Keratinocyte (primary cell): ENCODE data around the gene ZEB1. TPM values are rescaled to one million over a fixed set of nuclear protein-coding genes. Genes with fewer than 3 reads are reported as not detected.
A peak's percentile ranks its signal among the peaks of the same experiment; 100 is the strongest.

Experiments used
- DNase-seq: peaks from one replicate; pipeline ENCODE4 v3.0.0-alpha.2; 2011; ENCODE audit warnings: low read depth, missing footprints, low spot score
- FAIRE-seq: peaks from 2 replicates; lab custom pipeline; 2011; peaks lifted over from hg19 to GRCh38; lab: Jason Lieb, UNC
- H2AFZ ChIP-seq: 2 replicates; pipeline ENCODE4 v1.6.0; 2012; ENCODE audit warnings: low read length, control low read depth, inconsistent platforms; ENCODE audit not compliant: control insufficient read depth
- H3K27ac ChIP-seq: 2 replicates; pipeline ENCODE4 v1.5.1; 2011; ENCODE audit warnings: low read length; ENCODE audit not compliant: control insufficient read depth, insufficient read depth
- H3K27me3 ChIP-seq: 3 replicates; pipeline ENCODE4 v1.6.0; 2011; ENCODE audit warnings: low read length; ENCODE audit not compliant: control insufficient read depth, insufficient read depth; ENCODE audit errors: extremely low read depth
- H3K36me3 ChIP-seq, 2 experiments: 2 replicates in 1 of 2; 3 replicates in 1 of 2; pipeline ENCODE4 v1.5.1; 2011; ENCODE audit warnings: low read length in 2 of 2, mild to moderate bottlenecking in 1 of 2; ENCODE audit not compliant: control insufficient read depth in 2 of 2, insufficient read depth in 2 of 2; ENCODE audit errors: extremely low read depth in 1 of 2
- H3K4me1 ChIP-seq: 3 replicates; pipeline ENCODE4 v1.5.1; 2011; ENCODE audit warnings: low read length; ENCODE audit not compliant: control insufficient read depth, insufficient read depth; ENCODE audit errors: extremely low read depth
- H3K4me2 ChIP-seq: 3 replicates; pipeline ENCODE4 v1.6.0; 2011; ENCODE audit warnings: low read depth, low read length; ENCODE audit not compliant: control insufficient read depth, insufficient read depth; ENCODE audit errors: extremely low read depth
- H3K4me3 ChIP-seq, 3 experiments: fragments of 200-600 bp in 1 of 3; sonication (generic) in 1 of 3; 2 replicates in 2 of 3; 3 replicates in 1 of 3; pipeline ENCODE4 v1.5.1; 2011 to 2016; ENCODE audit warnings: low read length in 3 of 3, mild to moderate bottlenecking in 3 of 3, control low read depth in 2 of 3, inconsistent platforms in 1 of 3, low read depth in 1 of 3, mixed read lengths in 1 of 3, mixed run types in 1 of 3, moderate library complexity in 1 of 3; ENCODE audit not compliant: control insufficient read depth in 2 of 3, insufficient read depth in 2 of 3; ENCODE audit errors: extremely low read depth in 1 of 3
- H3K79me2 ChIP-seq: 2 replicates; pipeline ENCODE4 v1.6.0; 2012; ENCODE audit warnings: low read length; ENCODE audit not compliant: control insufficient read depth, insufficient read depth
- H3K9ac ChIP-seq: 3 replicates; pipeline ENCODE4 v1.6.0; 2011; ENCODE audit warnings: low read length; ENCODE audit not compliant: control insufficient read depth, insufficient read depth; ENCODE audit errors: extremely low read depth
- H3K9me1 ChIP-seq: 3 replicates; pipeline ENCODE4 v1.6.0; 2011; ENCODE audit warnings: low read length; ENCODE audit not compliant: control insufficient read depth, insufficient read depth; ENCODE audit errors: extremely low read depth
- H3K9me3 ChIP-seq: 2 replicates; pipeline ENCODE4 v1.5.1; 2012; ENCODE audit warnings: low read depth, low read length; ENCODE audit not compliant: control insufficient read depth
- H4K20me1 ChIP-seq: 3 replicates; pipeline ENCODE4 v1.6.0; 2011; ENCODE audit warnings: low read length; ENCODE audit not compliant: control insufficient read depth, insufficient read depth; ENCODE audit errors: extremely low read depth
- CTCF ChIP-seq, 3 experiments: IDR thresholded peaks in 1 of 3; conservative IDR thresholded peaks in 1 of 3; optimal IDR thresholded peaks in 1 of 3; 2 replicates in 2 of 3; 3 replicates in 1 of 3; pipeline versions ENCODE3 to v1.5.1; 2011; ENCODE audit warnings: low read length in 3 of 3, mild to moderate bottlenecking in 3 of 3, moderate library complexity in 2 of 3, control low read depth in 1 of 3, inconsistent platforms in 1 of 3; ENCODE audit not compliant: insufficient read depth in 2 of 3; ENCODE audit errors: extremely low read depth in 1 of 3
- EZH2 ChIP-seq: IDR thresholded peaks from one replicate; pipeline ENCODE4 v1.6.1; 2012; ENCODE audit warnings: inconsistent platforms, mild to moderate bottlenecking, low read length, moderate library complexity
- dilution Hi-C: fragments of 300-500 bp; cut with MboI; formaldehyde crosslinking; loops from one replicate; pipeline ENCODE4 v1.7.0; 2020; ENCODE audit warnings: low sequenced_read_pairs; ENCODE audit not compliant: extremely low pct_ligation_motif_present
- polyA plus RNA-seq, 5 experiments: library from polyadenylated mRNA; depleted of rRNA in 3 of 5; stranded (reverse) in 3 of 5; stranded (forward) in 1 of 5; unstranded in 1 of 5; fragments of >200 nt; gene quantifications; 1 replicate in 1 of 5; 2 replicates in 3 of 5; 3 replicates in 1 of 5; pipeline versions ENCODE4 v1.2.1 to v1.2.3, GENCODE V29; 2011 to 2012; ENCODE audit warnings: missing spikeins in 2 of 5, low read depth in 1 of 5, low replicate concordance in 1 of 5

The ZEB1 gene
- polyA plus RNA-seq, 1 donor (not counting 4 experiments of a cell fraction or from before 2014, with no cell fraction given) = 0.96 TPM

- Histone ChIP-seq H2AFZ (peak overlapping the region; percentile 96), H3K4me3 (peak overlapping the region; percentile 91 to 98 (median 92)), H3K36me3 (no peaks in the 10 kb centered on the region), H3K27me3 (peaks cover 22% of the 10 kb centered on the region), H3K9ac (peak overlapping the region; percentile 87), H3K9me3 (no peaks in the 10 kb centered on the region), H3K9me1 (no peaks in the 10 kb centered on the region), H3K4me1 (peaks cover 13% of the 10 kb centered on the region), H3K27ac (peak overlapping the region; percentile 79), H3K79me2 (peaks cover 2% of the 10 kb centered on the region), H3K4me2 (peak overlapping the region; percentile 96), H4K20me1 (no peaks in the 10 kb centered on the region)
- no peak for FAIRE-seq
- dilution Hi-C loops = no loop called here
- no peak for DNase-seq
- TF ChIP-seq EZH2 (no peak), CTCF (optimal IDR thresholded peaks at IDR 0.05 in 1 of 3, IDR thresholded peaks at IDR 0.05 in 1 of 3, conservative IDR thresholded peaks at IDR 0.05 in 1 of 3; ENCODE audit: extremely low read depth in 1 of 3, insufficient read depth in 2 of 3, low read length in 3 of 3) (no peak)
Measured at GRCh38 chr10:31317652-31318381, 1.2 kb upstream of the ZEB1 start.

- Histone ChIP-seq H3K4me2 (peak overlapping the region; percentile 96), H3K27ac (peak overlapping the region; percentile 79), H3K9me3 (no peaks in the 10 kb centered on the region), H3K36me3 (no peaks in the 10 kb centered on the region), H3K79me2 (peaks cover 2% of the 10 kb centered on the region), H4K20me1 (no peaks in the 10 kb centered on the region), H3K9me1 (no peaks in the 10 kb centered on the region), H2AFZ (peak overlapping the region; percentile 96), H3K4me3 (peak overlapping the region; percentile 91 to 98 (median 92)), H3K27me3 (peaks cover 22% of the 10 kb centered on the region), H3K4me1 (peaks cover 13% of the 10 kb centered on the region), H3K9ac (peak overlapping the region; percentile 87)
- FAIRE-seq (no peak), DNase-seq (no peak)
- dilution Hi-C loops = no loop called here
- TF ChIP-seq CTCF (optimal IDR thresholded peaks at IDR 0.05 in 1 of 3, IDR thresholded peaks at IDR 0.05 in 1 of 3, conservative IDR thresholded peaks at IDR 0.05 in 1 of 3; ENCODE audit: extremely low read depth in 1 of 3, insufficient read depth in 2 of 3, low read length in 3 of 3) (no peak), EZH2 (no peak)
Measured at GRCh38 chr10:31318382-31318853, 598 bp upstream of the ZEB1 start.
